Epidermal melanocyte (primary cell): ENCODE measurements around the gene STRIP1.

Experiments
- DNase-seq: peaks from one replicate; pipeline ENCODE4 v3.0.0; 2011; ENCODE audit warnings: low spot score; ENCODE audit not compliant: insufficient read length

The STRIP1 gene

GRCh38 chr1:110034451-110035235, at the start of gene STRIP1:
TSS of gene STRIP1 (plus strand) at chr1:110034624. CDS start at chr1:110034638, 14 bp downstream.
- DNase-seq, result peak; percentile 82

- no peak for DNase-seq
Measured at GRCh38 chr1:109985247-109986053, 49.0 kb upstream of the STRIP1 start.

- DNase-seq, result no peak
Measured at GRCh38 chr1:109986054-109986444, 48.4 kb upstream of the STRIP1 start.

GRCh38 chr1:109988349-109988914, 46.0 kb upstream of the STRIP1 start:
- DNase-seq, result no peak

GRCh38 chr1:109989506-109990301, 44.7 kb upstream of the STRIP1 start:
- DNase-seq, result no peak

- DNase-seq, result no peak
Measured at GRCh38 chr1:109990302-109990653, 44.1 kb upstream of the STRIP1 start.

GRCh38 chr1:109991400-109991925, 43.0 kb upstream of the STRIP1 start:
- no peak for DNase-seq

GRCh38 chr1:109993885-109994284, 40.5 kb upstream of the STRIP1 start:
- DNase-seq, result no peak

- no peak for DNase-seq
Measured at GRCh38 chr1:109994654-109995053, 39.8 kb upstream of the STRIP1 start.

- DNase-seq, result no peak
Measured at GRCh38 chr1:109995536-109995935, 38.9 kb upstream of the STRIP1 start.

- no peak for DNase-seq
Measured at GRCh38 chr1:109996476-109996875, 37.9 kb upstream of the STRIP1 start.

- no peak for DNase-seq
Measured at GRCh38 chr1:109997204-109997866, 37.1 kb upstream of the STRIP1 start.

- no peak for DNase-seq
Measured at GRCh38 chr1:109997867-109998229, 36.6 kb upstream of the STRIP1 start.

- DNase-seq, result no peak
Measured at GRCh38 chr1:110002695-110003094, 31.7 kb upstream of the STRIP1 start.

GRCh38 chr1:110003747-110004428, 30.5 kb upstream of the STRIP1 start:
- DNase-seq, result no peak

GRCh38 chr1:110004583-110004982, 29.8 kb upstream of the STRIP1 start:
- no peak for DNase-seq

- no peak for DNase-seq
Measured at GRCh38 chr1:110005971-110006370, 28.5 kb upstream of the STRIP1 start.

GRCh38 chr1:110006516-110006915, 27.9 kb upstream of the STRIP1 start:
- no peak for DNase-seq

- DNase-seq, result no peak
Measured at GRCh38 chr1:110007046-110007830, 27.2 kb upstream of the STRIP1 start.
